Mesenchymal stem cell (in vitro differentiated cells and primary cell): ENCODE measurements around the gene KRTAP2-2.
"Not testable (repeated sequence)": the region's sequence is repeated elsewhere in the genome, so short reads cannot be mapped to it uniquely, and the experiment has no call there.

ENCODE experiments used
- DNase-seq: peaks from one replicate; pipeline ENCODE4 v3.0.0-alpha.2; 2013
- H2AFZ ChIP-seq: one replicate; pipeline ENCODE4 v1.6.1; 2013; ENCODE audit warnings: low read depth, mild to moderate bottlenecking, control low read depth, inconsistent platforms, low read length, moderate library complexity
- H2AK5ac ChIP-seq: 2 replicates; pipeline ENCODE4 v1.6.1; 2013; ENCODE audit warnings: low read length, moderate library complexity, mild to moderate bottlenecking, inconsistent platforms; ENCODE audit not compliant: severe bottlenecking
- H2BK120ac ChIP-seq: one replicate; pipeline ENCODE4 v1.6.1; 2013; ENCODE audit warnings: low read depth, mild to moderate bottlenecking, inconsistent platforms, low read length, moderate library complexity
- H2BK12ac ChIP-seq, 2 experiments: one replicate each; pipeline ENCODE4 v1.6.1; 2013; ENCODE audit warnings: inconsistent platforms in 2 of 2, low read length in 2 of 2, mild to moderate bottlenecking in 2 of 2, moderate library complexity in 2 of 2, control low read depth in 1 of 2
- H2BK15ac ChIP-seq: one replicate; pipeline ENCODE4 v1.6.1; 2013; ENCODE audit warnings: mild to moderate bottlenecking, low read depth, inconsistent platforms; ENCODE audit not compliant: poor library complexity, severe bottlenecking
- H2BK5ac ChIP-seq: 2 replicates; pipeline ENCODE4 v1.6.1; 2013; ENCODE audit warnings: low read depth, mild to moderate bottlenecking, low read length, control low read depth, inconsistent platforms; ENCODE audit not compliant: poor library complexity, severe bottlenecking
- H3K14ac ChIP-seq, 2 experiments: one replicate each; pipeline ENCODE4 v1.6.1; 2013; ENCODE audit warnings: inconsistent platforms in 2 of 2, low read length in 2 of 2, control low read depth in 1 of 2, mild to moderate bottlenecking in 1 of 2, moderate library complexity in 1 of 2
- H3K18ac ChIP-seq, 2 experiments: one replicate each; pipeline ENCODE4 v1.6.1; 2013; ENCODE audit warnings: inconsistent platforms in 2 of 2, low read length in 2 of 2, control low read depth in 1 of 2, low read depth in 1 of 2, mild to moderate bottlenecking in 1 of 2
- H3K23ac ChIP-seq, 2 experiments: one replicate each; pipeline ENCODE4 v1.6.1; 2013; ENCODE audit warnings: inconsistent platforms in 2 of 2, low read length in 2 of 2, mild to moderate bottlenecking in 2 of 2, moderate library complexity in 2 of 2, control low read depth in 1 of 2
- H3K27ac ChIP-seq: 2 replicates; pipeline ENCODE4 v1.5.1; 2013; ENCODE audit warnings: mild to moderate bottlenecking, moderate library complexity, low read length, control low read depth, inconsistent platforms; ENCODE audit not compliant: poor library complexity, severe bottlenecking
- H3K27me3 ChIP-seq, 2 experiments: 2 replicates each; pipeline versions ENCODE4 v1.6.1 to v1.7.0; 2013; ENCODE audit warnings: low read length in 2 of 2, mild to moderate bottlenecking in 2 of 2, moderate library complexity in 2 of 2, control low read depth in 1 of 2, inconsistent platforms in 1 of 2; ENCODE audit not compliant: control insufficient read depth in 1 of 2, insufficient read depth in 1 of 2
- H3K36me3 ChIP-seq, 2 experiments: 2 replicates each; pipeline versions ENCODE4 v1.6.1 to v1.7.0; 2013; ENCODE audit warnings: low read length in 2 of 2, control low read depth in 1 of 2, inconsistent platforms in 1 of 2, low read depth in 1 of 2, mild to moderate bottlenecking in 1 of 2; ENCODE audit not compliant: insufficient read depth in 2 of 2, control insufficient read depth in 1 of 2
- H3K4ac ChIP-seq, 2 experiments: one replicate each; pipeline ENCODE4 v1.6.1; 2013; ENCODE audit warnings: inconsistent platforms in 2 of 2, low read length in 2 of 2, mild to moderate bottlenecking in 2 of 2, moderate library complexity in 2 of 2, control low read depth in 1 of 2, low read depth in 1 of 2
- H3K4me1 ChIP-seq: 2 replicates; pipeline ENCODE4 v1.6.1; 2013; ENCODE audit warnings: low read depth, low read length, control low read depth; ENCODE audit not compliant: control insufficient read depth, insufficient read depth
- H3K4me2 ChIP-seq: 2 replicates; pipeline ENCODE4 v1.6.1; 2013; ENCODE audit warnings: low read length, mild to moderate bottlenecking, inconsistent platforms; ENCODE audit not compliant: poor library complexity, severe bottlenecking
- H3K4me3 ChIP-seq, 2 experiments: 2 replicates each; pipeline versions ENCODE4 v1.5.1 to v1.7.0; 2013; ENCODE audit warnings: low read length in 2 of 2, mild to moderate bottlenecking in 2 of 2, control low read depth in 1 of 2, low read depth in 1 of 2; ENCODE audit not compliant: insufficient read depth in 1 of 2
- H3K79me1 ChIP-seq: replicated peaks from 2 replicates; pipeline ENCODE4 v1.6.1; 2013; ENCODE audit warnings: mild to moderate bottlenecking, control low read depth, low read length, inconsistent platforms; ENCODE audit not compliant: poor library complexity, severe bottlenecking
- H3K9ac ChIP-seq: 2 replicates; pipeline ENCODE4 v1.7.0; 2013; ENCODE audit warnings: mild to moderate bottlenecking, low read length, moderate library complexity
- H3K9me3 ChIP-seq: 2 replicates; pipeline ENCODE4 v1.7.0; 2013; ENCODE audit warnings: mild to moderate bottlenecking, low read length; ENCODE audit not compliant: control insufficient read depth
- H4K8ac ChIP-seq: one replicate; pipeline ENCODE4 v1.6.1; 2013; ENCODE audit warnings: inconsistent platforms, mild to moderate bottlenecking, low read length, moderate library complexity
- H4K91ac ChIP-seq: one replicate; pipeline ENCODE4 v1.6.1; 2013; ENCODE audit warnings: mild to moderate bottlenecking, low read length, inconsistent platforms
- WGBS: methylation state at CpG from one replicate; pipeline ENCODE4 v1.1.7; 2013; ENCODE audit warnings: mixed read lengths; 5-methylcytosine and 5-hydroxymethylcytosine counted together

The KRTAP2-2 gene

GRCh38 chr17:41088760-41089352 lies 33.8 kb upstream of the KRTAP2-2 start:
- H3K9me3 ChIP-seq, H3K4me1 ChIP-seq, H2BK12ac ChIP-seq, H3K9ac ChIP-seq, H4K8ac ChIP-seq, H3K14ac ChIP-seq, H2BK120ac ChIP-seq, H2BK5ac ChIP-seq, DNase-seq, H3K23ac ChIP-seq, H2BK15ac ChIP-seq, H2AK5ac ChIP-seq, H3K4me3 ChIP-seq, H4K91ac ChIP-seq, H3K4me2 ChIP-seq, H3K4ac ChIP-seq, H3K27ac ChIP-seq, H3K18ac ChIP-seq, H2AFZ ChIP-seq, H3K27me3 ChIP-seq, H3K36me3 ChIP-seq, H3K79me1 ChIP-seq: not testable (repeated sequence)
- no CpG with 5 or more reads among the region's 4 CpGs for WGBS

- H2BK15ac ChIP-seq, H3K9me3 ChIP-seq, H2BK5ac ChIP-seq, H4K8ac ChIP-seq, H3K79me1 ChIP-seq, H3K4me2 ChIP-seq, H4K91ac ChIP-seq, H3K4me3 ChIP-seq, H3K4me1 ChIP-seq, H3K27me3 ChIP-seq, H3K4ac ChIP-seq, H2AFZ ChIP-seq, H3K36me3 ChIP-seq, H2BK120ac ChIP-seq, DNase-seq, H2BK12ac ChIP-seq, H3K9ac ChIP-seq, H3K23ac ChIP-seq: not testable (repeated sequence)
- H3K27ac ChIP-seq = peak within 1 kb of the TSS; percentile 71
- H3K14ac ChIP-seq = peak within 1 kb of the TSS in 1 of 2 experiments; percentile 81
- H2AK5ac ChIP-seq = peak within 1 kb of the TSS; percentile 39
- 85% methylated on average over 13 of the region's 14 CpGs for WGBS
- H3K18ac ChIP-seq = peak within 1 kb of the TSS in 1 of 2 experiments; percentile 57
Measured at GRCh38 chr17:41084100-41084856, 29.2 kb upstream of the KRTAP2-2 start, which contains the start of gene KRTAP4-7. Gene KRTAP4-7 (plus strand): TSS chr17:41084150. CDS start chr17:41084207, 57 bp downstream.

GRCh38 chr17:41083427-41083826 lies 28.4 kb upstream of the KRTAP2-2 start:
- not testable (repeated sequence) for H2AK5ac ChIP-seq, H3K23ac ChIP-seq, H3K18ac ChIP-seq, H4K8ac ChIP-seq, DNase-seq, H3K4me3 ChIP-seq, H3K9ac ChIP-seq, H3K4ac ChIP-seq, H2BK120ac ChIP-seq, H2AFZ ChIP-seq, H3K27me3 ChIP-seq, H3K36me3 ChIP-seq, H2BK12ac ChIP-seq, H2BK5ac ChIP-seq, H3K9me3 ChIP-seq, H2BK15ac ChIP-seq, H4K91ac ChIP-seq, H3K14ac ChIP-seq, H3K4me1 ChIP-seq, H3K4me2 ChIP-seq, H3K79me1 ChIP-seq
- H3K27ac ChIP-seq = peak overlapping the region; percentile 71
- WGBS = no CpG with 5 or more reads among the region's 2 CpGs

- H2BK5ac ChIP-seq = no peak overlapping the region
- no peak overlapping the region for H2AK5ac ChIP-seq
- H3K27me3 ChIP-seq = no peaks in the 10 kb centered on the region
- DNase-seq = no peak
- peak overlapping the region; percentile 76 for H3K27ac ChIP-seq
- no peak overlapping the region for H3K4me2 ChIP-seq
- H3K4ac ChIP-seq = no peak overlapping the region
- WGBS = 52% methylated on average over 2 of the region's 4 CpGs
- H2BK12ac ChIP-seq = no peak overlapping the region
- no peak overlapping the region for H3K14ac ChIP-seq
- H3K4me3 ChIP-seq = no peak overlapping the region
- no peak overlapping the region for H2AFZ ChIP-seq
- no peaks in the 10 kb centered on the region for H3K9me3 ChIP-seq
- peaks cover 4% of the 10 kb centered on the region for H3K4me1 ChIP-seq
- no peaks in the 10 kb centered on the region for H3K36me3 ChIP-seq
- no peak overlapping the region for H4K8ac ChIP-seq
- H3K79me1 ChIP-seq = no peaks in the 10 kb centered on the region
- H3K9ac ChIP-seq = no peak overlapping the region
- no peak overlapping the region for H2BK120ac ChIP-seq
- H2BK15ac ChIP-seq = no peak overlapping the region
- H3K23ac ChIP-seq = no peak overlapping the region
- no peak overlapping the region for H4K91ac ChIP-seq
- no peak overlapping the region for H3K18ac ChIP-seq
Measured at GRCh38 chr17:41082626-41083025, 27.6 kb upstream of the KRTAP2-2 start.
